GM12878 (cell line): ENCODE results near the gene PTCH2. TPM values are rescaled to one million over a fixed set of nuclear protein-coding genes. Genes with fewer than 3 reads are reported as not detected.

Source experiments
- ATAC-seq: fragments of 200-7000 bp; cut with Tn5 transposase; 3 replicates; pipeline ENCODE4 v1.9.1; 2020; ENCODE audit warnings: mild to moderate bottlenecking, moderate library complexity
- BruUV-seq: library from RNA; stranded (reverse); fragments of 400-500 nt; replicated peaks from 2 replicates; lab custom pipeline; 2021; lab: Mats Ljungman, UMichigan
- CTCF ChIA-PET: fragments of 300-600 bp; sonication (Branson Sonifier 250); formaldehyde crosslinking; extraction: SDS; loops from one replicate; lab custom pipeline; 2021; ENCODE audit warnings: inconsistent platforms; lab: Yijun Ruan, JAX
- POLR2A ChIA-PET: fragments of 350-600 bp; formaldehyde crosslinking; extraction: SDS; loops from one replicate; lab custom pipeline; 2021; ENCODE audit warnings: inconsistent platforms; lab: Charles Lee
- RAD21 ChIA-PET: fragments of 300-600 bp; sonication (Branson Sonifier 250); formaldehyde crosslinking; loops from one replicate; lab custom pipeline; 2023; ENCODE audit warnings: antibody characterized with exemption; ENCODE audit not compliant: unreplicated experiment; lab: Charles Lee
- SMC1A ChIA-PET: fragments of 300-600 bp; sonication (Branson Sonifier 250); formaldehyde crosslinking; loops from one replicate; lab custom pipeline; 2023; ENCODE audit not compliant: unreplicated experiment, uncharacterized antibody; lab: Charles Lee
- DNase-seq: peaks from one replicate; pipeline ENCODE4 v3.0.0-alpha.2; 2011; ENCODE audit warnings: low read depth, low spot score
- FAIRE-seq: peaks from 3 replicates; lab custom pipeline; 2011; peaks lifted over from hg19 to GRCh38; lab: Jason Lieb, UNC
- H2AFZ ChIP-seq: 2 replicates; pipeline ENCODE4 v1.6.0; 2011; ENCODE audit warnings: low read depth, low read length, control low read depth; ENCODE audit not compliant: control insufficient read depth
- H3K27ac ChIP-seq: 2 replicates; pipeline ENCODE4 v1.5.1; 2011; ENCODE audit warnings: control low read depth; ENCODE audit not compliant: control insufficient read depth, insufficient read depth
- H3K27me3 ChIP-seq, 2 experiments: replicated peaks in 1 of 2; 2 replicates each; pipeline versions ENCODE4 v1.6.0 to v1.6.1; 2011; ENCODE audit warnings: low read length in 1 of 2; ENCODE audit not compliant: control insufficient read depth in 2 of 2, insufficient read depth in 2 of 2
- H3K36me3 ChIP-seq, 2 experiments: 2 replicates each; pipeline ENCODE4 v1.5.1; 2011; ENCODE audit warnings: low read length in 1 of 2; ENCODE audit not compliant: control insufficient read depth in 2 of 2, insufficient read depth in 2 of 2
- H3K4me1 ChIP-seq: 2 replicates; pipeline ENCODE4 v1.6.1; 2011; ENCODE audit warnings: mild to moderate bottlenecking, low read length, moderate library complexity, mixed read lengths; ENCODE audit not compliant: control insufficient read depth, insufficient read depth
- H3K4me2 ChIP-seq: 2 replicates; pipeline ENCODE4 v1.6.0; 2011; ENCODE audit warnings: control low read depth; ENCODE audit not compliant: control insufficient read depth, insufficient read depth
- H3K4me3 ChIP-seq: fragments of 200-600 bp; sonication (generic); 2 replicates; pipeline ENCODE4 v1.5.1; 2016
- H3K79me2 ChIP-seq: 2 replicates; pipeline ENCODE4 v1.6.0; 2011; ENCODE audit warnings: low read length; ENCODE audit not compliant: control insufficient read depth, insufficient read depth
- H3K9ac ChIP-seq: 2 replicates; pipeline ENCODE4 v1.8.0; 2011; ENCODE audit warnings: low read length, control low read depth, mixed read lengths; ENCODE audit not compliant: control insufficient read depth, insufficient read depth
- H3K9me3 ChIP-seq: replicated peaks from 3 replicates; pipeline ENCODE4 v1.5.1; 2011; ENCODE audit warnings: mild to moderate bottlenecking, low read length; ENCODE audit not compliant: control insufficient read depth, insufficient read depth
- H4K20me1 ChIP-seq: 2 replicates; pipeline ENCODE4 v1.6.0; 2011; ENCODE audit not compliant: control insufficient read depth, insufficient read depth
- ETV6 ChIP-seq, 2 experiments: fragments of 450-650 bp in 1 of 2; IDR thresholded peaks in 1 of 2; conservative IDR thresholded peaks in 1 of 2; 2 replicates each; pipeline ENCODE4 v1.6.1; 2014; ENCODE audit warnings: antibody characterized with exemption in 1 of 2, borderline replicate concordance in 1 of 2, low read depth in 1 of 2, mild to moderate bottlenecking in 1 of 2, moderate library complexity in 1 of 2
- LARP7 ChIP-seq: fragments of 450-650 bp; IDR thresholded peaks from 2 replicates; pipeline ENCODE4 v1.6.1; 2017; ENCODE audit warnings: mild to moderate bottlenecking
- NR2C2 ChIP-seq: IDR thresholded peaks from 2 replicates; pipeline ENCODE4 v1.6.1; 2011; ENCODE audit warnings: borderline replicate concordance, low read depth; ENCODE audit not compliant: control insufficient read depth, insufficient read length
- POLR2A ChIP-seq: IDR thresholded peaks from 2 replicates; pipeline ENCODE4 v1.6.1; 2011; ENCODE audit warnings: low read depth, mild to moderate bottlenecking, low read length
- TCF7 ChIP-seq: IDR thresholded peaks from 2 replicates; pipeline ENCODE4 v1.6.1; 2014; ENCODE audit warnings: antibody characterized with exemption, borderline replicate concordance
- ZBED1 ChIP-seq: IDR thresholded peaks from 2 replicates; pipeline ENCODE4 v1.6.1; 2016; ENCODE audit warnings: borderline replicate concordance
- ZBTB11 ChIP-seq: fragments of 450-650 bp; formaldehyde crosslinking; IDR thresholded peaks from 2 replicates; pipeline ENCODE4 v1.5.0; 2022; ENCODE audit warnings: mild to moderate bottlenecking, missing genetic modification characterization
- WGBS: methylation state at CpG from one replicate; pipeline ENCODE4 v1.1.6; 2016; ENCODE audit warnings: low lambda C conversion rate; ENCODE audit not compliant: insufficient replicate concordance, insufficient coverage; ENCODE audit errors: missing lambda C conversion rate; 5-methylcytosine and 5-hydroxymethylcytosine counted together
- in situ Hi-C: fragments of 300-500 bp; cut with MboI; formaldehyde crosslinking; loops from 9 replicates; pipeline ENCODE4 v1.14.3; 2018; ENCODE audit warnings: mixed read lengths
- intact Hi-C: fragments of 100-400 bp; cut with micrococcal nuclease; formaldehyde crosslinking; loops from one replicate; pipeline ENCODE4 v1.14.2; 2022; ENCODE audit not compliant: unreplicated experiment
- polyA plus RNA-seq, 11 experiments: library from polyadenylated mRNA; depleted of rRNA in 4 of 11; unstranded in 6 of 11; stranded (reverse) in 5 of 11; fragments of >200 nt; fragmentation: Nextera tagmentation in 4 of 11; fragmentation: Illumina TruSeq in 1 of 11; extraction: Ambion mirVana in 4 of 11; extraction: Trizol in 1 of 11; gene quantifications; 1 replicate in 1 of 11; 2 replicates in 10 of 11; pipeline versions ENCODE4 v1.2.1 to v1.2.3, GENCODE V29; 2011 to 2016; ENCODE audit warnings: inconsistent platforms in 2 of 11, missing spikeins in 2 of 11, low read depth in 1 of 11
- total RNA-seq, 4 experiments: library from RNA; depleted of rRNA in 3 of 4; stranded (reverse); fragments of >200 nt in 3 of 4; fragmentation: Illumina TruSeq in 1 of 4; extraction: Trizol in 1 of 4; gene quantifications; 2 replicates each; pipeline versions ENCODE4 v1.2.1 to v1.2.3, GENCODE V29; 2013 to 2021

The PTCH2 gene
- total and polyA plus RNA-seq, 10 of the 15 experiments (the other 5 are each of a cell fraction or from before 2014, with no cell fraction given): 0.03 to 8.4 (median 0.10) TPM

GRCh38 chr1:44801491-44802305 lies 41.4 kb downstream of the PTCH2 start:
- H3K79me2 ChIP-seq: peaks cover 21% of the 10 kb centered on the region
- in situ Hi-C loops: no loop called here

More at GRCh38 chr1:44801491-44802305, 41.4 kb downstream of the PTCH2 start:
- Histone ChIP-seq H3K27me3 (no peaks in the 10 kb centered on the region), H3K4me3 (peak overlapping the region; percentile 94), H4K20me1 (no peaks in the 10 kb centered on the region), H3K4me1 (peaks cover 18% of the 10 kb centered on the region), H3K36me3 (peaks cover 6 to 9% of the 10 kb centered on the region in 2 experiments), H3K4me2 (peak overlapping the region; percentile 80), H3K9me3 (no peaks in the 10 kb centered on the region)
- POLR2A ChIA-PET: interaction anchor here (0.6 to 6.9 kb wide), 10 partner anchors 7 to 693 kb away, joined by 4 to 59 read pairs (median 8); partner anchors contain the start of genes BTBD19, DYNLT4, RNU5D-1 and RPS8
- RAD21 ChIA-PET: interaction anchor here (1.9 to 2.1 kb wide), 3 partner anchors 12 to 26 kb away, joined by 6 to 23 read pairs (median 18); partner anchors contain the start of gene RPS8
- SMC1A ChIA-PET: interaction anchor here (0.7 to 1.7 kb wide), 3 partner anchors 8 to 210 kb away, joined by 3 to 10 read pairs (median 8); partner anchors contain the start of genes HECTD3 and UROD
- DNase-seq (no peak), ATAC-seq (no peak), FAIRE-seq (no peak)
- 31% methylated on average over 10 of the region's 13 CpGs for WGBS
- TF ChIP-seq LARP7 (0 out of 2 replicates have a peak, but pooled peaks have one; percentile 29), ETV6 (conservative IDR thresholded peaks at IDR 0.05 in 1 of 2, IDR thresholded peaks at IDR 0.05 in 1 of 2; ENCODE audit: borderline replicate concordance in 1 of 2, low read depth in 1 of 2) (no peak), POLR2A (peak; percentile 32; the same call in 1 of the 2 replicates), NR2C2 (no peak), TCF7 (no peak), ZBED1 (no peak), ZBTB11 (no peak)
- TF ChIP-seq, all 136 proteins: peak for 2
- CTCF ChIA-PET: interaction anchor here (3.2 to 3.5 kb wide), 2 partner anchors 7 to 17 kb away, joined by 45 to 47 read pairs; partner anchors contain the start of gene BTBD19
- Histone ChIP-seq H3K9ac (no peak overlapping the region; the same call in 1 of the 2 replicates), H2AFZ (no peak overlapping the region), H3K27ac (peak overlapping the region; percentile 43; the same call in 1 of the 2 replicates)
- BruUV-seq: TSS peak; percentile 78
- intact Hi-C loops: no loop called here
